Heart left ventricle (tissue), 13 donors: ENCODE results near the gene CYP27C1.

ENCODE experiments used
- CTCF ChIP-seq, 12 donors: fragments of 200-600 bp; sonication (generic) in 4 of 12; IDR thresholded peaks; one replicate each; pipeline versions ENCODE4 v1.5.0 to v1.8.0; 2018 to 2022; ENCODE audit warnings: antibody characterized with exemption in 12 of 12, mild to moderate bottlenecking in 5 of 12
- POLR2A ChIP-seq, 2 donors: fragments of 450-650 bp; IDR thresholded peaks; one replicate each; pipeline ENCODE4 v1.6.1; 2017; ENCODE audit warnings: antibody characterized with exemption in 2 of 2, mild to moderate bottlenecking in 2 of 2, moderate library complexity in 2 of 2
- donor health status: ischemic (EF 13 %, LVEDD 7.1; RV severe dilation, severe dysfunction).
- donor health status: DM: no; HTN: yes; CAD: no.
- donor health status: DM: no; HTN: no; CAD: no.
- donor health status: ischemic (EF 25% LVEDD 6.9; RV normal size, moderate dysfunction).
- donor health status: ischemic (EF 25% LVEDD 5.7; RV mildly dilated, moderate dysfunction).
- donor health status: ischemic (EF 35%, LVEDD 5.7; RV mildly dilated, moderate dysfunction).
- donor health status: nonischemic (EF 11% LVEDD 7.7; RV severe dilation, severe dysfunction).
- donor health status: DM: yes; HTN: yes; CAD: no.
- donor health status: PGD.
- donor health status: ischemic (EF 29% LVEDD 5.4; RV normal size, mild dysfunction).
- donor health status: nonischemic (EF 23%, LVEDD 6.1; RV moderate dilation, normal function).

DNA sequence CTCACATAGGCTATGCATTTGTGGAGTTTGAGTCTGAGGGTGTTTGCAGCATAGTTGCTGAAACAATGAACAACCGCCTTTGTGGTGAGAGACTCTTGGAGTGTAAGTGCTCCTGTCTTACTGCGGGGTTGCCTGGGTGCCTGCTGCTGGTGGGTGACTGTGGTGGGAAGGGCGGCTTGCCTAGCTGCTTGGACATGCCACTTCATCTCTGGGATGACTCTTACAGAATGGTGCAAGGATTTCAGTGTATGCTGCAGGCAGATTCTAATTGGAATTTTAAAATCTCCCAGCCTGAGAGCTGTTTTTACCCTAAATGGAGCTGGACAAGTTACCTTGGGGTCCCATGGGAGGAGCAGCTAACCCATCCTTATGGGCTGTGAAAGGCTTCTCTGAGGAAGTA, 50.1 kb downstream of the CYP27C1 start:
- no peak for TF ChIP-seq POLR2A (IDR thresholded peaks at IDR 0.05)
- TF ChIP-seq CTCF (IDR thresholded peaks at IDR 0.05), result no peak
